HG03196 (cell line): ENCODE results near the gene CORO7.

ENCODE experiments used
- ATAC-seq: cut with Tn5 transposase; IDR thresholded peaks from one replicate; pipeline ENCODE4 v1.9.1; 2021; ENCODE audit not compliant: unreplicated experiment

Gene CORO7

GRCh38 chr16:4373356-4373908 is 43.0 kb downstream of the CORO7 start:
- no peak for ATAC-seq

- no peak for ATAC-seq
Observed at GRCh38 chr16:4372578-4373355, 43.6 kb downstream of the CORO7 start.

- ATAC-seq = no peak
Observed at GRCh38 chr16:4372001-4372577, 44.3 kb downstream of the CORO7 start.

- peak; percentile 42 for ATAC-seq
Observed at GRCh38 chr16:4371357-4372000, 44.9 kb downstream of the CORO7 start, which contains the start of gene VASN. VASN (plus strand) TSS chr16:4371848; CDS start chr16:4380878, 9,030 bp downstream.

GRCh38 chr16:4370570-4371356 is 45.6 kb downstream of the CORO7 start:
- ATAC-seq = no peak

GRCh38 chr16:4370151-4370550 is 46.2 kb downstream of the CORO7 start:
- no peak for ATAC-seq

- ATAC-seq = no peak
Observed at GRCh38 chr16:4369007-4369733, 47.2 kb downstream of the CORO7 start.

- no peak for ATAC-seq
Observed at GRCh38 chr16:4367393-4367856, 49.0 kb downstream of the CORO7 start.

- ATAC-seq = no peak
Observed at GRCh38 chr16:4366016-4366415, 50.4 kb downstream of the CORO7 start.

GRCh38 chr16:4365615-4366014 is 50.8 kb downstream of the CORO7 start:
- ATAC-seq = no peak

GRCh38 chr16:4365014-4365406 is 51.4 kb downstream of the CORO7 start:
- peak; percentile 65 for ATAC-seq

- ATAC-seq = no peak
Observed at GRCh38 chr16:4364196-4365013, 52.0 kb downstream of the CORO7 start.

- ATAC-seq = no peak
Observed at GRCh38 chr16:4362476-4363135, 53.8 kb downstream of the CORO7 start.

- no peak for ATAC-seq
Observed at GRCh38 chr16:4361944-4362311, 54.5 kb downstream of the CORO7 start.

GRCh38 chr16:4361033-4361943 is 55.1 kb downstream of the CORO7 start:
- no peak for ATAC-seq

- no peak for ATAC-seq
Observed at GRCh38 chr16:4360538-4361021, 55.8 kb downstream of the CORO7 start.

- no peak for ATAC-seq
Observed at GRCh38 chr16:4359914-4360313, 56.5 kb downstream of the CORO7 start.
